Progenitor cell of endocrine pancreas (in vitro differentiated cells): Measurements from ENCODE around the gene FAHD2B. TPM values are rescaled to one million over a fixed set of nuclear protein-coding genes. Genes with fewer than 3 reads are reported as not detected.
"Not testable (repeated sequence)": the region's sequence is repeated elsewhere in the genome, so short reads cannot be mapped to it uniquely, and the experiment has no call there.

Experiments used
- DNase-seq: peaks from one replicate; pipeline ENCODE4 v3.0.0; 2021; ENCODE audit warnings: low spot score; ENCODE audit not compliant: unreplicated experiment
- H3K27ac Mint-ChIP-seq: 2 replicates; pipeline ENCODE4 v1.8.0; 2021; ENCODE audit warnings: mild to moderate bottlenecking, moderate library complexity, mixed read lengths
- H3K27me3 Mint-ChIP-seq: 2 replicates; pipeline ENCODE4 v1.8.0; 2021; ENCODE audit warnings: mixed read lengths
- H3K36me3 Mint-ChIP-seq: 2 replicates; pipeline ENCODE4 v1.8.0; 2022; ENCODE audit warnings: mixed read lengths; ENCODE audit not compliant: insufficient read depth
- H3K4me1 Mint-ChIP-seq: 2 replicates; pipeline ENCODE4 v1.8.0; 2021; ENCODE audit warnings: low read depth, mixed read lengths
- H3K4me3 Mint-ChIP-seq: 2 replicates; pipeline ENCODE4 v1.8.0; 2021; ENCODE audit warnings: low read depth, mild to moderate bottlenecking, moderate library complexity, mixed read lengths
- H3K9me3 Mint-ChIP-seq: 2 replicates; pipeline ENCODE4 v1.8.0; 2021; ENCODE audit warnings: low read depth, mixed read lengths
- CTCF ChIP-seq: fragments of 200-600 bp; sonication (generic); IDR thresholded peaks from one replicate; pipeline ENCODE4 v1.5.0; 2021; ENCODE audit warnings: antibody characterized with exemption, mild to moderate bottlenecking; ENCODE audit not compliant: unreplicated experiment
- total RNA-seq: library from RNA; stranded (reverse); gene quantifications from 2 replicates; pipeline ENCODE4 v1.2.1, GENCODE V29; 2021

The FAHD2B gene
- total RNA-seq, 1 donor from 2014 or later: 25.1 TPM

GRCh38 chr2:97098786-97099372, 4.2 kb upstream of the FAHD2B start:
- not testable (repeated sequence) for H3K27ac Mint-ChIP-seq, H3K4me1 Mint-ChIP-seq, H3K4me3 Mint-ChIP-seq, H3K27me3 Mint-ChIP-seq, DNase-seq, H3K36me3 Mint-ChIP-seq
- peaks cover 12% of the 10 kb centered on the region for H3K9me3 Mint-ChIP-seq

- Mint-ChIP-seq H3K27ac (peak overlapping the region; percentile 95), H3K36me3 (peaks cover 1% of the 10 kb centered on the region), H3K4me3 (peak overlapping the region; percentile 70), H3K27me3 (no peaks in the 10 kb centered on the region), H3K9me3 (peaks cover 7% of the 10 kb centered on the region), H3K4me1 (peaks cover 9% of the 10 kb centered on the region)
- TF ChIP-seq CTCF: no peak
- DNase-seq: no peak
Observed at GRCh38 chr2:97095661-97096060, 979 bp upstream of the FAHD2B start.

- H3K36me3 Mint-ChIP-seq, H3K27ac Mint-ChIP-seq, H3K27me3 Mint-ChIP-seq, H3K9me3 Mint-ChIP-seq, DNase-seq: not testable (repeated sequence)
- Mint-ChIP-seq H3K4me3 (peak overlapping the region; percentile 55), H3K4me1 (peaks cover 12% of the 10 kb centered on the region)
Observed at GRCh38 chr2:97093983-97094771, 505 bp downstream of the FAHD2B start.

- H3K4me1 Mint-ChIP-seq: peaks cover 12% of the 10 kb centered on the region
- H3K9me3 Mint-ChIP-seq, H3K36me3 Mint-ChIP-seq, H3K4me3 Mint-ChIP-seq, H3K27me3 Mint-ChIP-seq, DNase-seq, H3K27ac Mint-ChIP-seq: not testable (repeated sequence)
Observed at GRCh38 chr2:97092946-97093345, 1.7 kb downstream of the FAHD2B start.

GRCh38 chr2:97088706-97089105, 6.0 kb downstream of the FAHD2B start:
- not testable (repeated sequence) for H3K9me3 Mint-ChIP-seq, DNase-seq, H3K36me3 Mint-ChIP-seq, H3K27me3 Mint-ChIP-seq, H3K4me3 Mint-ChIP-seq, H3K4me1 Mint-ChIP-seq, H3K27ac Mint-ChIP-seq

- not testable (repeated sequence) for DNase-seq, H3K36me3 Mint-ChIP-seq, H3K4me3 Mint-ChIP-seq, H3K27me3 Mint-ChIP-seq, H3K9me3 Mint-ChIP-seq, H3K27ac Mint-ChIP-seq, H3K4me1 Mint-ChIP-seq
Observed at GRCh38 chr2:97085093-97085492, 9.6 kb downstream of the FAHD2B start.

GRCh38 chr2:97083516-97083915, 11.2 kb downstream of the FAHD2B start:
- H3K9me3 Mint-ChIP-seq, H3K36me3 Mint-ChIP-seq, H3K4me3 Mint-ChIP-seq, DNase-seq, H3K27ac Mint-ChIP-seq, H3K27me3 Mint-ChIP-seq, H3K4me1 Mint-ChIP-seq: not testable (repeated sequence)

GRCh38 chr2:97082206-97082605, 12.5 kb downstream of the FAHD2B start:
- H3K27me3 Mint-ChIP-seq, H3K9me3 Mint-ChIP-seq, H3K27ac Mint-ChIP-seq, DNase-seq, H3K36me3 Mint-ChIP-seq, H3K4me3 Mint-ChIP-seq, H3K4me1 Mint-ChIP-seq: not testable (repeated sequence)

GRCh38 chr2:97080855-97081254, 13.8 kb downstream of the FAHD2B start:
- H3K36me3 Mint-ChIP-seq, H3K27me3 Mint-ChIP-seq, H3K4me1 Mint-ChIP-seq, DNase-seq, H3K4me3 Mint-ChIP-seq, H3K27ac Mint-ChIP-seq, H3K9me3 Mint-ChIP-seq: not testable (repeated sequence)

- not testable (repeated sequence) for H3K9me3 Mint-ChIP-seq, H3K36me3 Mint-ChIP-seq, H3K27ac Mint-ChIP-seq, DNase-seq, H3K27me3 Mint-ChIP-seq, H3K4me3 Mint-ChIP-seq, H3K4me1 Mint-ChIP-seq
Observed at GRCh38 chr2:97077213-97077612, 17.5 kb downstream of the FAHD2B start.

GRCh38 chr2:97070915-97071314, 23.8 kb downstream of the FAHD2B start:
- not testable (repeated sequence) for H3K36me3 Mint-ChIP-seq, H3K4me1 Mint-ChIP-seq, DNase-seq, H3K27me3 Mint-ChIP-seq, H3K4me3 Mint-ChIP-seq, H3K9me3 Mint-ChIP-seq, H3K27ac Mint-ChIP-seq

- not testable (repeated sequence) for H3K9me3 Mint-ChIP-seq, DNase-seq, H3K27me3 Mint-ChIP-seq, H3K27ac Mint-ChIP-seq, H3K4me1 Mint-ChIP-seq, H3K36me3 Mint-ChIP-seq, H3K4me3 Mint-ChIP-seq
Observed at GRCh38 chr2:97068722-97069121, 26.0 kb downstream of the FAHD2B start.
